GM13977 (cell line): ENCODE results near the gene HECW1.
"Not testable (repeated sequence)": the region's sequence is repeated elsewhere in the genome, so short reads cannot be mapped to it uniquely, and the experiment has no call there.

Experiments used
- DNase-seq: peaks from one replicate; pipeline ENCODE4 v3.0.0; 2012; ENCODE audit warnings: low spot score
- in situ Hi-C: fragments of 300-500 bp; cut with MboI; formaldehyde crosslinking; loops from one replicate; pipeline ENCODE4 v1.12.0; 2022; ENCODE audit warnings: low sequenced_read_pairs, low pct_unique_long_range_greater_than_20kb, mixed read lengths, inconsistent platforms; ENCODE audit not compliant: unreplicated experiment
- TF ChIP-seq, protein P1 (sequence below): IDR thresholded peaks from 2 replicates; pipeline ENCODE4 v1.5.1; 2012; ENCODE audit warnings: mild to moderate bottlenecking, control low read depth; ENCODE audit not compliant: insufficient read depth; ENCODE audit errors: extremely low read depth, missing control alignments

HECW1 gene

DNA sequence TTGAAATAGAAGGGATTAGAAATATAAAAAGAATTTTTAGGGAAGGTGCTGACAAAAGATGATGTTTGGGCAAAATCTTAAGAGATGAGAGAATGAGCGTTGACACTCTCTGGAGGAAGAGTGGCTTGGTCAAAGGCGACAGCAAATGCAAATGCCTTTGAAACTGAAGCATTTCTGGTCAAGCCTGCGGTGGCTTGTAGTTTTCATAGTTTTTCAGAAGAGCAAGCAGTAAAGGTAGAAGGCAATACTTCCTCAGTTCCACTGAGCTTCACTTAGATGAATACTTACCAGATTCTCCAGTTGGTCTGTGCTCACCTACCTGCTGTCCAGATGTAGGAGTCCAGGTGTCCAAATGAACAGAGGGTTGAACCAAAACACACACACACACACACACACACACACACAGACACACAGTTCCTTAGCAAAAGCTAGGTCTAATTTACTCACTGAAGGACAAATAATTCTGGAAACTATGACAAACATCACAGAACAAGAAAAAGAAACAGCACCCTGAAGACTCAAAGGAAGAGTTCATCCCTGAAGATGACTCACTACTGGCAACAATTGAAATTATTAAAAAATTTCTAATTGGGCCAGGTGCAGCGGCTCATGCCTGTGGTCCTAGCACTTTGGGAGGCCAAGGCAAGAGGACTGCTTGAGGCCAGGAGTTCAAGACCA is 458.4 kb downstream of the HECW1 start:
- DNase-seq, result peak; percentile 22
- in situ Hi-C loops, result no loop called here

DNA sequence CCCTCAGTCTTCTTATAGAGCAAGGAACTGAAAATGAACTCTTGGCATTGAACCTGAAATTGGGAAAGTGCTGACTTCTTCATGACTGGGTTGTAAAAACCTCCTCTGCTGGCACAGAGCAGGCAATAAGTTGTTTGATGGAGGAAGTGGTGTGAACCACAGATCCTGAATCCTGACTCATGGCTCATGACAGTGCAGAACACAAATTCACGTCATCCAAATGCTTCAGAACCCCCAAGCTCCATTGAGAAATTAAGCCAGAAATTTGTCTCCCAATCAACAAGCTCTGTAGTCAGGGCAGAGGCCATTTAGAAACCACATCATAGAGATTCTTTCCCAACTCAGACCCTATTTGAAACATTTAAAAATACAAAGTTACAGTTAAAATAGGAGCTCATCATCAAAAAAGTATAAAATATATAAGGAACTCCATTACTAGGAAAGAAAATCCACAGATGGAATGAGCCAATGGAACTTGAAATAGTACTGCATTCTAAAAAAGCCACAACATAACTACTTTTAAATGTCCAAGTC is 460.1 kb downstream of the HECW1 start:
- in situ Hi-C loops, result no loop called here
- no peak for DNase-seq
- TF ChIP-seq, protein P1, sequence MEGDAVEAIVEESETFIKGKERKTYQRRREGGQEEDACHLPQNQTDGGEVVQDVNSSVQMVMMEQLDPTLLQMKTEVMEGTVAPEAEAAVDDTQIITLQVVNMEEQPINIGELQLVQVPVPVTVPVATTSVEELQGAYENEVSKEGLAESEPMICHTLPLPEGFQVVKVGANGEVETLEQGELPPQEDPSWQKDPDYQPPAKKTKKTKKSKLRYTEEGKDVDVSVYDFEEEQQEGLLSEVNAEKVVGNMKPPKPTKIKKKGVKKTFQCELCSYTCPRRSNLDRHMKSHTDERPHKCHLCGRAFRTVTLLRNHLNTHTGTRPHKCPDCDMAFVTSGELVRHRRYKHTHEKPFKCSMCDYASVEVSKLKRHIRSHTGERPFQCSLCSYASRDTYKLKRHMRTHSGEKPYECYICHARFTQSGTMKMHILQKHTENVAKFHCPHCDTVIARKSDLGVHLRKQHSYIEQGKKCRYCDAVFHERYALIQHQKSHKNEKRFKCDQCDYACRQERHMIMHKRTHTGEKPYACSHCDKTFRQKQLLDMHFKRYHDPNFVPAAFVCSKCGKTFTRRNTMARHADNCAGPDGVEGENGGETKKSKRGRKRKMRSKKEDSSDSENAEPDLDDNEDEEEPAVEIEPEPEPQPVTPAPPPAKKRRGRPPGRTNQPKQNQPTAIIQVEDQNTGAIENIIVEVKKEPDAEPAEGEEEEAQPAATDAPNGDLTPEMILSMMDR, result no peak

More for the DNA sequence above, 458.4 kb downstream of the HECW1 start:
- TF ChIP-seq, protein P1, result no peak

DNA sequence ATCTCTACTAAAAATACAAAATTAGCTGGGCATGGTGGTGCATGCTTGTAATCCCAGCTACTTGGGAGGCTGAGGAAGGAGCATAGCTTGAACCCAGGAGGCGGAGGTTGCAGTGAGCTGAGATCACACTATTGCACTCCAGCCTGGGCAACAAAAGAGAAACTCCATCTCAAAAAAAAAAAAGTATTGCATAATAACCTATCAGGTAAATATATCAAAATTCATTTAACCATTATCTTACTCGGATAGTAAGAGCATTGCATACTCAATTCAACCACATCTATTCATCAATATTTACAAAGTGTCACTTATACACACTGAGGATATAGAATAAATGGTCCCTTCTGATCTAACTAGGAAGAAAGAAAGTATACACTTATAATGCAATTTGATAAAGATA is 461.4 kb downstream of the HECW1 start:
- DNase-seq, in situ Hi-C loops: not testable (repeated sequence)

DNA sequence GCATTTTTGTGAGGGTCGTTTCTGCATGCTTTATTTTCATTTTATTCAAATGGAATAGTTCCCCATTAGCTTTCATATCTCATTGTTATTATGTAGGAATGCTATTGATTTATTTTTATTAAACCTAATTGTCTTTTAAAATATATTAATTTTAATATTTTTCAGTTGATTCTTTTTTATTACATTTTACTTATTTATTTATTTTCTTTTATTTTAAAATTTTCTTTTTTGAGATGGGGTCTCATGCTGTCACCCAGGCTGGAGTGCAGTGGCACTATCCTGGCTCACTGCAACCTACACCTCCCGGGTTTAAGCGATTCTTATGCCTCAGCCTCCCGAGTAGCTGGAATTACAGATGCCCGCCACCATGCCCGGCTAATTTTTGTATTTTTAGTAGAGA is 463.1 kb downstream of the HECW1 start:
- in situ Hi-C loops, result no loop called here
- TF ChIP-seq, protein P1, result no peak
- no peak for DNase-seq

DNA sequence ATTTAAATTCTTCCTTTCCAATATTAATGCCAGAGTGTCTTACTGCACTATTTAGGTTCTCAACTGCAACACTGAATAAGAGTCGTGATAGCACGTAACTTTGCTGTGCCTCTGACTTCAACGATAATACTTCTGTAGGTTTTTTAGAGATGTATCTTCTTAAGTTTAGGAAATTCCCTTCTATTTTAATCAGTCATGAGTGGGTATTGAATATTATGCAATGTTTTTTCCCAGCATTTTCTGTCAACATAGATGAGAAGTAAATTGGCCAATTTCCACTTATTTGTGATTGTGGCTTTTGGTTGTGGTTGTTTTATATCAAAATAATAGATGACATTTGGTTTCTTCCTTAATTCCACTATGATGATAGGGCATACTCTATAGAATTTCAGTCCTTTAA is 463.8 kb downstream of the HECW1 start:
- TF ChIP-seq, protein P1, result no peak
- in situ Hi-C loops, result no loop called here
- DNase-seq, result no peak

DNA sequence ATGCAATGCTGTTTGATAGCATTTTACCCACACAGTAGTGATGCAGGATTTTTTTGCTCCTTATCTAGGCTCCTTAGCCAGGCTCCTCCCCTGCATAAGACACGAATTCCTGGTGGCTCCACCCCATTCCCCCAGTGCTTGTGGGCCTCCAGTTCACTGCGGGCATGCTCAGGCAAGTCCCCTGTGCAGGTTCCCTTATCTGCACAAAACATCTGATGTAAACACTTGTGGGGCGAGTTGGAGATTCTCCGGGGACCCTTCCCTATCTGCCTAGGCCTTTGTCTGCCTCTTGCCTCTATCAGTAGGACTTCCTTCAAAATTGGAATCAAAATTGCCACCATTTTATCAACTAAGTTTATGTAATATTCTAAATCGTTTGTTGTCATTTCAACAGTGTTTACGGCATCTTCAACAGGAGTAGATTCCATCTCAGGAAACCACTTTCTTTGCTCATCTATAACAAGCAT is 465.1 kb downstream of the HECW1 start:
- no peak for DNase-seq
- in situ Hi-C loops, result no loop called here
- TF ChIP-seq, protein P1, result no peak
